GM23338 (cell line): ENCODE data around the gene THBS3. TPM values are rescaled to one million over a fixed set of nuclear protein-coding genes. Genes with fewer than 3 reads are reported as not detected.

Source experiments
- ATAC-seq: fragments of 200-7000 bp; cut with Tn5 transposase; 3 replicates; pipeline ENCODE4 v1.9.1; 2020
- DNase-seq: peaks from one replicate; pipeline ENCODE4 v3.0.0-alpha.2; 2015; ENCODE audit warnings: low spot score
- H2AFZ ChIP-seq: fragments of 200-600 bp; sonication (generic); 2 replicates; pipeline ENCODE4 v1.8.0; 2016; ENCODE audit warnings: antibody characterized with exemption, mild to moderate bottlenecking, moderate library complexity
- H3F3A ChIP-seq: fragments of 200-600 bp; sonication (generic); replicated peaks from 2 replicates; pipeline ENCODE4 v1.8.0; 2017; ENCODE audit warnings: antibody characterized with exemption, mixed run types, low read depth
- H3K27ac ChIP-seq: fragments of 200-600 bp; sonication (generic); 2 replicates; pipeline ENCODE4 v1.6.1; 2016; ENCODE audit warnings: low read depth
- H3K27me3 ChIP-seq: fragments of 200-600 bp; sonication (generic); 2 replicates; pipeline ENCODE4 v1.8.0; 2016; ENCODE audit warnings: mild to moderate bottlenecking, mixed run types, moderate library complexity; ENCODE audit not compliant: insufficient read depth
- H3K36me3 ChIP-seq: fragments of 200-600 bp; sonication (generic); 2 replicates; pipeline ENCODE4 v1.8.0; 2016; ENCODE audit warnings: mild to moderate bottlenecking; ENCODE audit not compliant: insufficient read depth
- H3K4me1 ChIP-seq: fragments of 200-600 bp; sonication (generic); 2 replicates; pipeline ENCODE4 v1.8.0; 2016; ENCODE audit warnings: mild to moderate bottlenecking, moderate library complexity; ENCODE audit not compliant: insufficient read depth
- H3K4me2 ChIP-seq: fragments of 200-600 bp; sonication (generic); 2 replicates; pipeline ENCODE4 v1.7.1; 2017; ENCODE audit warnings: mixed run types
- H3K4me3 ChIP-seq: fragments of 200-600 bp; sonication (generic); 2 replicates; pipeline ENCODE4 v1.6.1; 2016; ENCODE audit warnings: mixed run types
- H3K79me2 ChIP-seq: fragments of 200-600 bp; sonication (generic); replicated peaks from 2 replicates; pipeline ENCODE4 v1.8.0; 2017; ENCODE audit warnings: mild to moderate bottlenecking; ENCODE audit not compliant: insufficient read depth
- H3K9me2 ChIP-seq: fragments of 200-600 bp; sonication (generic); 2 replicates; pipeline ENCODE4 v1.8.0; 2017; ENCODE audit not compliant: insufficient read depth
- H4K20me1 ChIP-seq: fragments of 200-600 bp; sonication (generic); replicated peaks from 2 replicates; pipeline ENCODE4 v1.8.0; 2017; ENCODE audit warnings: mild to moderate bottlenecking; ENCODE audit not compliant: insufficient read depth
- H3K27ac Mint-ChIP-seq: 2 replicates; pipeline ENCODE4 v1.8.0; 2020; ENCODE audit warnings: inconsistent platforms, mild to moderate bottlenecking, moderate library complexity, mixed read lengths
- H3K27me3 Mint-ChIP-seq: 3 replicates; pipeline ENCODE4 v1.8.0; 2022; ENCODE audit warnings: low read depth, mild to moderate bottlenecking, moderate library complexity, mixed read lengths, inconsistent platforms; ENCODE audit not compliant: insufficient read depth, poor library complexity
- H3K36me3 Mint-ChIP-seq: 3 replicates; pipeline ENCODE4 v1.8.0; 2021; ENCODE audit warnings: low read depth, mild to moderate bottlenecking, inconsistent platforms, moderate library complexity, mixed read lengths
- H3K4me1 Mint-ChIP-seq: 3 replicates; pipeline ENCODE4 v1.8.0; 2020; ENCODE audit warnings: mild to moderate bottlenecking, inconsistent platforms, mixed read lengths
- H3K4me3 Mint-ChIP-seq: 3 replicates; pipeline ENCODE4 v1.8.0; 2021; ENCODE audit warnings: moderate library complexity, mild to moderate bottlenecking, inconsistent platforms, mixed read lengths
- H3K9me3 Mint-ChIP-seq: 3 replicates; pipeline ENCODE4 v1.8.0; 2020; ENCODE audit warnings: moderate library complexity, mild to moderate bottlenecking, inconsistent platforms, mixed read lengths
- CTCF ChIP-seq, 2 experiments: fragments of 200-600 bp in 1 of 2; sonication (generic) in 1 of 2; conservative IDR thresholded peaks; 2 replicates each; pipeline versions ENCODE4 v1.5.1 to v1.6.1; 2016 to 2017; ENCODE audit warnings: antibody characterized with exemption in 2 of 2, low read depth in 2 of 2, mild to moderate bottlenecking in 2 of 2, moderate library complexity in 1 of 2
- ETS1 ChIP-seq: IDR thresholded peaks from 2 replicates; pipeline ENCODE4 v1.6.1; 2016; ENCODE audit warnings: antibody characterized with exemption
- EZH2 ChIP-seq: fragments of 200-600 bp; sonication (generic); IDR thresholded peaks from one replicate; pipeline ENCODE4 v1.8.0; 2017; ENCODE audit warnings: antibody characterized with exemption, mild to moderate bottlenecking, low read depth; ENCODE audit not compliant: unreplicated experiment
- EZH2phosphoT487 ChIP-seq: fragments of 200-600 bp; sonication (generic); IDR thresholded peaks from one replicate; pipeline ENCODE4 v1.8.1; 2018; ENCODE audit warnings: antibody characterized with exemption; ENCODE audit not compliant: unreplicated experiment
- JUNB ChIP-seq: IDR thresholded peaks from one replicate; pipeline ENCODE4 v1.6.1; 2016; ENCODE audit warnings: antibody characterized with exemption; ENCODE audit not compliant: unreplicated experiment
- POLR2AphosphoS5 ChIP-seq: IDR thresholded peaks from 2 replicates; pipeline ENCODE4 v1.6.1; 2016; ENCODE audit warnings: antibody characterized with exemption, low read depth
- REST ChIP-seq: IDR thresholded peaks from one replicate; pipeline ENCODE4 v1.6.1; 2018; ENCODE audit warnings: antibody characterized with exemption; ENCODE audit not compliant: unreplicated experiment
- STAT1 ChIP-seq: IDR thresholded peaks from one replicate; pipeline ENCODE4 v1.6.1; 2016; ENCODE audit warnings: antibody characterized with exemption; ENCODE audit not compliant: unreplicated experiment
- polyA plus RNA-seq: library from polyadenylated mRNA; unstranded; fragments of >200 nt; fragmentation: Nextera tagmentation; extraction: Ambion mirVana; gene quantifications from 2 replicates; pipeline ENCODE4 v1.2.1, GENCODE V29; 2016
- total RNA-seq: library from RNA; depleted of rRNA; stranded (reverse); fragments of >200 nt; shearing (Covaris generic); gene quantifications from 2 replicates; pipeline ENCODE4 v1.2.3, GENCODE V29; 2014

The THBS3 gene
- total and polyA plus RNA-seq, 2 experiments from 2014 or later: 1.2 to 4.3 TPM

- H3K9me3 Mint-ChIP-seq: no peaks in the 10 kb centered on the region
- H3K27me3 Mint-ChIP-seq: peaks cover 29% of the 10 kb centered on the region
- peak overlapping the region; percentile 83 for H3K4me3 Mint-ChIP-seq
- DNase-seq (no peak), ATAC-seq (no peak)
- Histone ChIP-seq H3K27me3 (no peaks in the 10 kb centered on the region; the same call in 1 of the 2 replicates), H3K36me3 (no peaks in the 10 kb centered on the region; the same call in 1 of the 2 replicates), H3K79me2 (peaks cover 11% of the 10 kb centered on the region), H3K4me1 (peaks cover 14% of the 10 kb centered on the region), H3K4me3 (peak overlapping the region; percentile 55), H3K4me2 (peak overlapping the region; percentile 88), H2AFZ (peak overlapping the region; percentile 29), H3K9me2 (no peaks in the 10 kb centered on the region), H3K27ac (peak overlapping the region; percentile 87), H3F3A (peaks cover 8% of the 10 kb centered on the region), H4K20me1 (peaks cover 6% of the 10 kb centered on the region; the same call in 1 of the 2 replicates)
- H3K27ac Mint-ChIP-seq: peak overlapping the region; percentile 98
- H3K36me3 Mint-ChIP-seq: peaks cover 9% of the 10 kb centered on the region; the same call in 1 of the 3 replicates
- peaks cover 28% of the 10 kb centered on the region for H3K4me1 Mint-ChIP-seq
- no peak for TF ChIP-seq ETS1
- no peak for TF ChIP-seq STAT1
- TF ChIP-seq POLR2AphosphoS5: no peak
- TF ChIP-seq EZH2phosphoT487: no peak
- no peak for TF ChIP-seq REST
- TF ChIP-seq CTCF (conservative IDR thresholded peaks at IDR 0.05; ENCODE audit: low read depth in 2 of 2): 0 out of 4 replicates have a peak, but pooled peaks of 1 of the 2 experiments have one; percentile 20
- no peak for TF ChIP-seq JUNB
- TF ChIP-seq EZH2: no peak
Measured at GRCh38 chr1:155228096-155228427, 20.4 kb upstream of the THBS3 start.
